Loucy (cell line): ENCODE measurements around the gene REEP6.
"Not testable (repeated sequence)": the region's sequence is repeated elsewhere in the genome, so short reads cannot be mapped to it uniquely, and the experiment has no call there.

Experiments used
- H2AFZ ChIP-seq: fragments of 200-600 bp; sonication (generic); 2 replicates; pipeline ENCODE4 v1.6.0; 2016; ENCODE audit warnings: antibody characterized with exemption, mild to moderate bottlenecking, low read length, moderate library complexity
- H3F3A ChIP-seq: fragments of 200-600 bp; 2 replicates; pipeline ENCODE4 v1.6.0; 2016; ENCODE audit warnings: antibody characterized with exemption, low read depth, mild to moderate bottlenecking
- H3K27me3 ChIP-seq: fragments of 200-600 bp; sonication (generic); 2 replicates; pipeline ENCODE4 v1.6.1; 2014; ENCODE audit warnings: low read length, mild to moderate bottlenecking; ENCODE audit not compliant: insufficient read depth, poor library complexity, severe bottlenecking
- H3K36me3 ChIP-seq: fragments of 200-600 bp; sonication (generic); 2 replicates; pipeline ENCODE4 v1.6.1; 2016; ENCODE audit warnings: low read length; ENCODE audit not compliant: insufficient read depth
- H3K4me1 ChIP-seq: fragments of 200-600 bp; sonication (generic); 2 replicates; pipeline ENCODE4 v1.5.1; 2014; ENCODE audit warnings: low read length, mild to moderate bottlenecking; ENCODE audit not compliant: insufficient read depth, poor library complexity, severe bottlenecking
- H3K4me2 ChIP-seq: fragments of 200-600 bp; sonication (generic); 2 replicates; pipeline ENCODE4 v1.6.0; 2014; ENCODE audit warnings: antibody characterized with exemption, low read length, low read depth, mild to moderate bottlenecking; ENCODE audit not compliant: poor library complexity, severe bottlenecking
- H3K4me3 ChIP-seq: fragments of 200-600 bp; sonication (generic); 2 replicates; pipeline ENCODE4 v1.5.1; 2014; ENCODE audit warnings: low read length, mild to moderate bottlenecking, mixed read lengths; ENCODE audit not compliant: poor library complexity, severe bottlenecking
- H3K79me2 ChIP-seq: fragments of 200-600 bp; sonication (generic); 2 replicates; pipeline ENCODE4 v1.6.1; 2014; ENCODE audit warnings: low read length; ENCODE audit not compliant: insufficient read depth
- H3K9ac ChIP-seq: fragments of 200-600 bp; sonication (generic); 2 replicates; pipeline ENCODE4 v1.6.0; 2014; ENCODE audit warnings: mild to moderate bottlenecking, low read depth, low read length, moderate library complexity; ENCODE audit not compliant: poor library complexity, severe bottlenecking
- H3K9me2 ChIP-seq: fragments of 200-600 bp; sonication (generic); replicated peaks from 2 replicates; pipeline ENCODE4 v1.6.1; 2016; ENCODE audit warnings: low read depth, low read length, mixed read lengths
- H3K9me3 ChIP-seq: fragments of 200-600 bp; sonication (generic); 2 replicates; pipeline ENCODE4 v1.6.1; 2014; ENCODE audit warnings: mild to moderate bottlenecking, antibody characterized with exemption, low read length, low read depth; ENCODE audit not compliant: insufficient read depth
- H4K20me1 ChIP-seq: fragments of 200-600 bp; sonication (generic); 2 replicates; pipeline ENCODE4 v1.6.0; 2014; ENCODE audit warnings: antibody characterized with exemption, low read length, mild to moderate bottlenecking; ENCODE audit not compliant: insufficient read depth, poor library complexity, severe bottlenecking
- CTCF ChIP-seq: fragments of 200-600 bp; sonication (generic); conservative IDR thresholded peaks from 2 replicates; pipeline ENCODE4 v1.5.1; 2014; ENCODE audit warnings: mild to moderate bottlenecking, antibody characterized with exemption, low read length
- EZH2phosphoT487 ChIP-seq: fragments of 200-600 bp; IDR thresholded peaks from 2 replicates; pipeline ENCODE4 v1.6.1; 2018; ENCODE audit warnings: antibody characterized with exemption, mild to moderate bottlenecking, moderate library complexity, borderline replicate concordance

Gene REEP6

GRCh38 chr19:1496714-1497577 is 6.0 kb downstream of the REEP6 start:
- Histone ChIP-seq H3F3A (0 out of 2 replicates have a peak, but pooled peaks cover 2% of the 10 kb centered on the region), H4K20me1 (no peaks in the 10 kb centered on the region), H3K9me2 (no peaks in the 10 kb centered on the region), H3K4me3 (no peak overlapping the region), H3K9ac (no peak overlapping the region), H3K9me3 (no peaks in the 10 kb centered on the region), H3K4me2 (no peak overlapping the region), H2AFZ (no peak overlapping the region), H3K27me3 (no peaks in the 10 kb centered on the region), H3K4me1 (no peaks in the 10 kb centered on the region), H3K79me2 (no peaks in the 10 kb centered on the region), H3K36me3 (no peaks in the 10 kb centered on the region)
- TF ChIP-seq CTCF = no peak
- no peak for TF ChIP-seq EZH2phosphoT487

DNA sequence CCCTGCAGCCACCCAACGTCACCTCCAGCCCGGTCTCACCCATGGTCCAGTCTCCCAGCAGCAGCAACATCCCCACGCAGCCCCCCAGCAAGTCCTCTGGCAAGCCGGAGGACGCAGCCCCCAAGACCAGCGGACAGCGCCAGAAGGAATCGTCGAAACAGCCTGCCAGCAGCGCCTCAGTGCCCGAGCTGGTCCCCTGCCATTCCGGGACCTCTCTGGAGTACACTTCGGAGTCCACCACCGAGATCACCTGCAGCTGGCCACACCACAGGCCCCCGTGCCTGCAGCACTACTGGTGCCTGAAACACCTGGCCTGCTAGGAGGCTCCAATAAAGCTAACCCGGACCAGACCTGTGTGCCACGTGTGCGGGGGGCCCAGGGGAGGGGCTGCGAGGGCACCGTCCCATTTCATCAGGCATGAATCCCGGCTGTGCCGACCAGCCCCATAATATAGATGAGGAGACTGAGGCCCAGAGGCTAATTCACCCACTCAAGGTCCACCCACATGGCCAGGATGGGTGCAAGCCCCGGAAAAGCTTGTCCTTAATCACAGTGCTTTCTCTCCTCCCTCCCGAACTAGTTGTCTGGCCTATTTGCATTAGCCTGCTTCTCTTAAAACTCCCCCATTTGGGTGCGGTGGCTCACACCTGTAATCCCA is 6.7 kb downstream of the REEP6 start:
- Histone ChIP-seq H4K20me1 (no peaks in the 10 kb centered on the region), H3K27me3 (no peaks in the 10 kb centered on the region), H3K9me3 (no peaks in the 10 kb centered on the region), H3K4me1 (no peaks in the 10 kb centered on the region), H3K4me3 (no peak overlapping the region), H3K79me2 (no peaks in the 10 kb centered on the region), H2AFZ (no peak overlapping the region), H3K36me3 (no peaks in the 10 kb centered on the region), H3F3A (0 out of 2 replicates have a peak, but pooled peaks cover 2% of the 10 kb centered on the region), H3K9ac (no peak overlapping the region), H3K9me2 (no peaks in the 10 kb centered on the region), H3K4me2 (no peak overlapping the region)
- no peak for TF ChIP-seq EZH2phosphoT487
- no peak for TF ChIP-seq CTCF

- not testable (repeated sequence) for H3K79me2 ChIP-seq, H3K9me3 ChIP-seq, H3K4me2 ChIP-seq, H2AFZ ChIP-seq, H3K9ac ChIP-seq, H3K9me2 ChIP-seq, H3K4me1 ChIP-seq, H3F3A ChIP-seq, H3K4me3 ChIP-seq, H3K27me3 ChIP-seq, H3K36me3 ChIP-seq, H4K20me1 ChIP-seq
Measured at GRCh38 chr19:1499231-1499630, 8.2 kb downstream of the REEP6 start.
